ENCODE results near the gene C2orf80. TPM values are rescaled to one million over a fixed set of nuclear protein-coding genes. Genes with fewer than 3 reads are reported as not detected.
"Not testable (repeated sequence)": the region's sequence is repeated elsewhere in the genome, so short reads cannot be mapped to it uniquely, and the experiment has no call there.

C2orf80 gene
- not detected for polyA plus RNA-seq (ENCODE audit: insufficient read length in 12 of 12)
- long read RNA-seq, donor 1 = 0 reads
- long read RNA-seq, donor 2 = 0 reads
- long read RNA-seq, donor 3 = 0 reads
- long read RNA-seq, donor 4 = 0 reads
- long read RNA-seq, donor 5 = 0 reads
- long read RNA-seq, donor 6 = 0 reads
- long read RNA-seq, donor 7 = 0 reads
- long read RNA-seq, donor 8 = 0 reads
- long read RNA-seq, donor 9 = 0 reads
- long read RNA-seq, donor 10 = 0 reads
- long read RNA-seq, donor 11 = 0 reads

GRCh38 chr2:208189810-208190503 lies at the start of gene C2orf80:
Gene C2orf80, minus strand, starts transcription at chr2:208190030. Its CDS starts 3,044 bp downstream, at chr2:208186986.
- no peak for DNase-seq

GRCh38 chr2:208235860-208236259 lies 46.0 kb upstream of the C2orf80 start:
- DNase-seq = no peak

GRCh38 chr2:208234786-208235185 lies 45.0 kb upstream of the C2orf80 start:
- no peak for DNase-seq

- no peak for DNase-seq
These were observed 38.6 kb upstream of the C2orf80 start for GRCh38 chr2:208228476-208228875.

GRCh38 chr2:208227581-208228232 lies 37.9 kb upstream of the C2orf80 start:
- DNase-seq = no peak

- DNase-seq = no peak
These were observed 35.0 kb upstream of the C2orf80 start for GRCh38 chr2:208224802-208225201.

GRCh38 chr2:208222351-208222750 lies 32.5 kb upstream of the C2orf80 start:
- no peak for DNase-seq

- not testable (repeated sequence) for DNase-seq
These were observed 32.0 kb upstream of the C2orf80 start for GRCh38 chr2:208221873-208222272.

GRCh38 chr2:208210688-208211451 lies 21.0 kb upstream of the C2orf80 start:
- DNase-seq = no peak

GRCh38 chr2:208208335-208209085 lies 18.7 kb upstream of the C2orf80 start:
- no peak for DNase-seq

- DNase-seq = no peak
These were observed 17.9 kb upstream of the C2orf80 start for GRCh38 chr2:208207769-208208168.

- DNase-seq = no peak
These were observed 14.3 kb upstream of the C2orf80 start for GRCh38 chr2:208204166-208204565.

GRCh38 chr2:208195531-208195930 lies 5.7 kb upstream of the C2orf80 start:
- no peak for DNase-seq

- DNase-seq = no peak
These were observed 2.9 kb upstream of the C2orf80 start for GRCh38 chr2:208192611-208193236.

- DNase-seq = no peak
These were observed 591 bp downstream of the C2orf80 start for GRCh38 chr2:208189069-208189809.

- no peak for DNase-seq
These were observed 2.9 kb downstream of the C2orf80 start for GRCh38 chr2:208186893-208187292.

GRCh38 chr2:208186465-208186864 lies 3.4 kb downstream of the C2orf80 start:
- no peak for DNase-seq

- no peak for DNase-seq
These were observed 5.7 kb downstream of the C2orf80 start for GRCh38 chr2:208183972-208184705.

GRCh38 chr2:208183526-208183925 lies 6.3 kb downstream of the C2orf80 start:
- no peak for DNase-seq

- peak; percentile 17 for DNase-seq
These were observed 7.0 kb downstream of the C2orf80 start for GRCh38 chr2:208182835-208183234.
